Measurements from ENCODE around the gene PLD1.

Gene PLD1

GRCh38 chr3:171757361-171758034, 52.8 kb downstream of the PLD1 start:
- Histone ChIP-seq H3K9me2 (replicated peaks; ENCODE audit: control insufficient read depth, low read length) (no peaks in the 10 kb centered on the region), H3K4me1 (ENCODE audit: control insufficient read depth, low read length) (no peaks in the 10 kb centered on the region), H3K27me3 (ENCODE audit: control insufficient read depth, low read length) (no peaks in the 10 kb centered on the region), H3K4me3 (ENCODE audit: low read length) (no peak overlapping the region), H3K79me2 (ENCODE audit: control insufficient read depth, low read length) (no peaks in the 10 kb centered on the region), H3K4me2 (ENCODE audit: low read length) (no peak overlapping the region), H3F3A (ENCODE audit: control insufficient read depth, insufficient read depth) (no peaks in the 10 kb centered on the region), H3K9me3 (ENCODE audit: control insufficient read depth, insufficient read depth, low read length) (no peaks in the 10 kb centered on the region), H3K36me3 (ENCODE audit: control insufficient read depth, low read length) (no peaks in the 10 kb centered on the region), H3K27ac (ENCODE audit: low read depth, low read length) (no peak overlapping the region), H4K20me1 (ENCODE audit: control insufficient read depth, insufficient read depth, low read depth, low read length) (no peaks in the 10 kb centered on the region)
- TF ChIP-seq, protein P1, sequence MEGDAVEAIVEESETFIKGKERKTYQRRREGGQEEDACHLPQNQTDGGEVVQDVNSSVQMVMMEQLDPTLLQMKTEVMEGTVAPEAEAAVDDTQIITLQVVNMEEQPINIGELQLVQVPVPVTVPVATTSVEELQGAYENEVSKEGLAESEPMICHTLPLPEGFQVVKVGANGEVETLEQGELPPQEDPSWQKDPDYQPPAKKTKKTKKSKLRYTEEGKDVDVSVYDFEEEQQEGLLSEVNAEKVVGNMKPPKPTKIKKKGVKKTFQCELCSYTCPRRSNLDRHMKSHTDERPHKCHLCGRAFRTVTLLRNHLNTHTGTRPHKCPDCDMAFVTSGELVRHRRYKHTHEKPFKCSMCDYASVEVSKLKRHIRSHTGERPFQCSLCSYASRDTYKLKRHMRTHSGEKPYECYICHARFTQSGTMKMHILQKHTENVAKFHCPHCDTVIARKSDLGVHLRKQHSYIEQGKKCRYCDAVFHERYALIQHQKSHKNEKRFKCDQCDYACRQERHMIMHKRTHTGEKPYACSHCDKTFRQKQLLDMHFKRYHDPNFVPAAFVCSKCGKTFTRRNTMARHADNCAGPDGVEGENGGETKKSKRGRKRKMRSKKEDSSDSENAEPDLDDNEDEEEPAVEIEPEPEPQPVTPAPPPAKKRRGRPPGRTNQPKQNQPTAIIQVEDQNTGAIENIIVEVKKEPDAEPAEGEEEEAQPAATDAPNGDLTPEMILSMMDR (IDR thresholded peaks at IDR 0.05; ENCODE audit: low read depth, low read length, poor library complexity, severe bottlenecking) = no peak
- TF ChIP-seq EZH2phosphoT487 (IDR thresholded peaks at IDR 0.05; ENCODE audit: borderline replicate concordance, low read length) = no peak

- Histone ChIP-seq H3K4me2 (ENCODE audit: low read length) (no peak overlapping the region), H3K36me3 (ENCODE audit: control insufficient read depth, low read length) (no peaks in the 10 kb centered on the region), H3K79me2 (ENCODE audit: control insufficient read depth, low read length) (no peaks in the 10 kb centered on the region), H3K9me3 (ENCODE audit: control insufficient read depth, insufficient read depth, low read length) (no peaks in the 10 kb centered on the region), H3K4me1 (ENCODE audit: control insufficient read depth, low read length) (no peaks in the 10 kb centered on the region), H3K9me2 (replicated peaks; ENCODE audit: control insufficient read depth, low read length) (no peaks in the 10 kb centered on the region), H4K20me1 (ENCODE audit: control insufficient read depth, insufficient read depth, low read depth, low read length) (no peaks in the 10 kb centered on the region), H3F3A (ENCODE audit: control insufficient read depth, insufficient read depth) (no peaks in the 10 kb centered on the region), H3K4me3 (ENCODE audit: low read length) (no peak overlapping the region), H3K27me3 (ENCODE audit: control insufficient read depth, low read length) (no peaks in the 10 kb centered on the region), H3K27ac (ENCODE audit: low read depth, low read length) (no peak overlapping the region)
- TF ChIP-seq EZH2phosphoT487 (IDR thresholded peaks at IDR 0.05; ENCODE audit: borderline replicate concordance, low read length) = no peak
- TF ChIP-seq, protein P1 (IDR thresholded peaks at IDR 0.05; ENCODE audit: low read depth, low read length, poor library complexity, severe bottlenecking) = no peak
These were observed 54.6 kb downstream of the PLD1 start for GRCh38 chr3:171755656-171756055.

- no peaks in the 10 kb centered on the region for H3K36me3 ChIP-seq (ENCODE audit: control insufficient read depth, low read length)
- H3K4me3 ChIP-seq (ENCODE audit: low read length) = no peak overlapping the region
- no peaks in the 10 kb centered on the region for H3K9me3 ChIP-seq (ENCODE audit: control insufficient read depth, insufficient read depth, low read length)
- H3K4me2 ChIP-seq (ENCODE audit: low read length) = no peak overlapping the region
- no peak overlapping the region for H3K27ac ChIP-seq (ENCODE audit: low read depth, low read length)
- H3K27me3 ChIP-seq (ENCODE audit: control insufficient read depth, low read length) = no peaks in the 10 kb centered on the region
- H3K9me2 ChIP-seq (replicated peaks; ENCODE audit: control insufficient read depth, low read length) = no peaks in the 10 kb centered on the region
- no peaks in the 10 kb centered on the region for H4K20me1 ChIP-seq (ENCODE audit: control insufficient read depth, insufficient read depth, low read depth, low read length)
- H3F3A ChIP-seq (ENCODE audit: control insufficient read depth, insufficient read depth) = no peaks in the 10 kb centered on the region
- no peaks in the 10 kb centered on the region for H3K79me2 ChIP-seq (ENCODE audit: control insufficient read depth, low read length)
- H3K4me1 ChIP-seq (ENCODE audit: control insufficient read depth, low read length) = no peaks in the 10 kb centered on the region
- TF ChIP-seq, protein P1 (IDR thresholded peaks at IDR 0.05; ENCODE audit: low read depth, low read length, poor library complexity, severe bottlenecking) = no peak
- TF ChIP-seq EZH2phosphoT487 (IDR thresholded peaks at IDR 0.05; ENCODE audit: borderline replicate concordance, low read length) = no peak
These were observed 55.2 kb downstream of the PLD1 start for GRCh38 chr3:171755015-171755589.
